ENCODE data around the gene HCFC1.

The HCFC1 gene

GRCh38 chrX:153993978-153994377 is 22.4 kb upstream of the HCFC1 start:
- H4K8ac ChIP-seq (ENCODE audit: low read depth, low read length), result no peak overlapping the region
- H3K27ac ChIP-seq (ENCODE audit: low read depth, low read length), result no peak overlapping the region
- no peaks in the 10 kb centered on the region for H3K79me1 ChIP-seq (ENCODE audit: low read length)
- H2BK12ac ChIP-seq (ENCODE audit: low read length), result no peak overlapping the region
- H3K18ac ChIP-seq (ENCODE audit: low read length), result no peak overlapping the region
- no peak overlapping the region for H2AFZ ChIP-seq (ENCODE audit: insufficient read depth, low read length, poor library complexity)
- H2AK5ac ChIP-seq (ENCODE audit: low read length), result no peak overlapping the region
- no peak overlapping the region for H4K91ac ChIP-seq (ENCODE audit: low read depth, low read length)
- H3K36me3 ChIP-seq (ENCODE audit: control insufficient read depth in 1 of 2, insufficient read depth in 2 of 2, low read length in 2 of 2), result no peaks in the 10 kb centered on the region
- no peak for DNase-seq
- H3K4me1 ChIP-seq (ENCODE audit: control insufficient read depth in 1 of 2, insufficient read depth in 2 of 2, low read length in 2 of 2), result no peaks in the 10 kb centered on the region
- H3K27me3 ChIP-seq (ENCODE audit: insufficient read depth, low read length), result no peaks in the 10 kb centered on the region
- H3K9me3 ChIP-seq (ENCODE audit: insufficient read depth, low read depth, low read length), result no peaks in the 10 kb centered on the region
- no peak overlapping the region for H3K4ac ChIP-seq (ENCODE audit: low read depth, low read length)
- no peaks in the 10 kb centered on the region for H3K79me2 ChIP-seq (ENCODE audit: control insufficient read depth, insufficient read depth, low read length, poor library complexity)
- H3K23ac ChIP-seq (ENCODE audit: low read length), result no peak overlapping the region
- no peak overlapping the region for H3K4me2 ChIP-seq (ENCODE audit: low read length)
- no peak overlapping the region for H3K9ac ChIP-seq (ENCODE audit: low read length)
- H2BK5ac ChIP-seq (ENCODE audit: low read depth, low read length, poor library complexity), result no peak overlapping the region
- H3K14ac ChIP-seq (ENCODE audit: low read length), result no peak overlapping the region
- no peak overlapping the region for H3K4me3 ChIP-seq (ENCODE audit: low read depth, low read length)
- H4K12ac ChIP-seq (ENCODE audit: low read depth, low read length), result no peak overlapping the region
- WGBS (ENCODE audit: extremely low coverage, insufficient coverage, insufficient read length), result no CpG with 5 or more reads among the region's 10 CpGs
- H2BK120ac ChIP-seq (ENCODE audit: insufficient read depth, low read length, poor library complexity), result no peak overlapping the region

GRCh38 chrX:153993079-153993478 is 21.5 kb upstream of the HCFC1 start:
- H4K8ac ChIP-seq (ENCODE audit: low read depth, low read length), result no peak overlapping the region
- H3K4me2 ChIP-seq (ENCODE audit: low read length), result no peak overlapping the region
- no peak overlapping the region for H3K23ac ChIP-seq (ENCODE audit: low read length)
- H2BK5ac ChIP-seq (ENCODE audit: low read depth, low read length, poor library complexity), result no peak overlapping the region
- no peaks in the 10 kb centered on the region for H3K4me1 ChIP-seq (ENCODE audit: control insufficient read depth in 1 of 2, insufficient read depth in 2 of 2, low read length in 2 of 2)
- no peak overlapping the region for H2AK5ac ChIP-seq (ENCODE audit: low read length)
- H4K91ac ChIP-seq (ENCODE audit: low read depth, low read length), result no peak overlapping the region
- H4K12ac ChIP-seq (ENCODE audit: low read depth, low read length), result no peak overlapping the region
- no peak overlapping the region for H3K4ac ChIP-seq (ENCODE audit: low read depth, low read length)
- no peaks in the 10 kb centered on the region for H3K79me2 ChIP-seq (ENCODE audit: control insufficient read depth, insufficient read depth, low read length, poor library complexity)
- no peaks in the 10 kb centered on the region for H3K9me3 ChIP-seq (ENCODE audit: insufficient read depth, low read depth, low read length)
- no peak for DNase-seq
- H3K36me3 ChIP-seq (ENCODE audit: control insufficient read depth in 1 of 2, insufficient read depth in 2 of 2, low read length in 2 of 2), result no peaks in the 10 kb centered on the region
- H3K27me3 ChIP-seq (ENCODE audit: insufficient read depth, low read length), result no peaks in the 10 kb centered on the region
- no peaks in the 10 kb centered on the region for H3K79me1 ChIP-seq (ENCODE audit: low read length)
- H2BK120ac ChIP-seq (ENCODE audit: insufficient read depth, low read length, poor library complexity), result no peak overlapping the region
- no peak overlapping the region for H3K14ac ChIP-seq (ENCODE audit: low read length)
- no peak overlapping the region for H3K27ac ChIP-seq (ENCODE audit: low read depth, low read length)
- no peak overlapping the region for H3K18ac ChIP-seq (ENCODE audit: low read length)
- no peak overlapping the region for H3K9ac ChIP-seq (ENCODE audit: low read length)
- no peak overlapping the region for H2AFZ ChIP-seq (ENCODE audit: insufficient read depth, low read length, poor library complexity)
- H3K4me3 ChIP-seq (ENCODE audit: low read depth, low read length), result no peak overlapping the region
- H2BK12ac ChIP-seq (ENCODE audit: low read length), result no peak overlapping the region
- WGBS (ENCODE audit: extremely low coverage, insufficient coverage, insufficient read length), result no CpG with 5 or more reads among the region's 12 CpGs

GRCh38 chrX:153992180-153992579 is 20.6 kb upstream of the HCFC1 start:
- no CpG with 5 or more reads among the region's 8 CpGs for WGBS (ENCODE audit: extremely low coverage, insufficient coverage, insufficient read length)
- Histone ChIP-seq H3K9ac (ENCODE audit: low read length) (no peak overlapping the region), H4K12ac (ENCODE audit: low read depth, low read length) (no peak overlapping the region), H3K36me3 (ENCODE audit: control insufficient read depth in 1 of 2, insufficient read depth in 2 of 2, low read length in 2 of 2) (no peaks in the 10 kb centered on the region), H2AFZ (ENCODE audit: insufficient read depth, low read length, poor library complexity) (no peak overlapping the region), H4K91ac (ENCODE audit: low read depth, low read length) (no peak overlapping the region), H3K23ac (ENCODE audit: low read length) (no peak overlapping the region), H3K27me3 (ENCODE audit: insufficient read depth, low read length) (no peaks in the 10 kb centered on the region), H2AK5ac (ENCODE audit: low read length) (no peak overlapping the region), H3K18ac (ENCODE audit: low read length) (no peak overlapping the region), H2BK5ac (ENCODE audit: low read depth, low read length, poor library complexity) (no peak overlapping the region), H2BK120ac (ENCODE audit: insufficient read depth, low read length, poor library complexity) (no peak overlapping the region), H3K4me1 (ENCODE audit: control insufficient read depth in 1 of 2, insufficient read depth in 2 of 2, low read length in 2 of 2) (no peaks in the 10 kb centered on the region), H2BK12ac (ENCODE audit: low read length) (no peak overlapping the region), H3K79me2 (ENCODE audit: control insufficient read depth, insufficient read depth, low read length, poor library complexity) (no peaks in the 10 kb centered on the region), H3K27ac (ENCODE audit: low read depth, low read length) (no peak overlapping the region), H3K4me2 (ENCODE audit: low read length) (no peak overlapping the region), H3K79me1 (ENCODE audit: low read length) (no peaks in the 10 kb centered on the region), H4K8ac (ENCODE audit: low read depth, low read length) (no peak overlapping the region), H3K14ac (ENCODE audit: low read length) (no peak overlapping the region), H3K9me3 (ENCODE audit: insufficient read depth, low read depth, low read length) (no peaks in the 10 kb centered on the region), H3K4me3 (ENCODE audit: low read depth, low read length) (no peak overlapping the region), H3K4ac (ENCODE audit: low read depth, low read length) (no peak overlapping the region)
- no peak for DNase-seq

GRCh38 chrX:153991013-153991580 is 19.5 kb upstream of the HCFC1 start:
- no peak overlapping the region for H4K8ac ChIP-seq (ENCODE audit: low read depth, low read length)
- DNase-seq, result no peak
- H3K9ac ChIP-seq (ENCODE audit: low read length), result no peak overlapping the region
- no CpG with 5 or more reads among the region's 3 CpGs for WGBS (ENCODE audit: extremely low coverage, insufficient coverage, insufficient read length)
- H3K79me2 ChIP-seq (ENCODE audit: control insufficient read depth, insufficient read depth, low read length, poor library complexity), result no peaks in the 10 kb centered on the region
- H3K36me3 ChIP-seq (ENCODE audit: control insufficient read depth in 1 of 2, insufficient read depth in 2 of 2, low read length in 2 of 2), result no peaks in the 10 kb centered on the region
- no peak overlapping the region for H2BK120ac ChIP-seq (ENCODE audit: insufficient read depth, low read length, poor library complexity)
- no peak overlapping the region for H3K18ac ChIP-seq (ENCODE audit: low read length)
- no peak overlapping the region for H4K12ac ChIP-seq (ENCODE audit: low read depth, low read length)
- no peaks in the 10 kb centered on the region for H3K79me1 ChIP-seq (ENCODE audit: low read length)
- H3K27ac ChIP-seq (ENCODE audit: low read depth, low read length), result no peak overlapping the region
- no peak overlapping the region for H2AFZ ChIP-seq (ENCODE audit: insufficient read depth, low read length, poor library complexity)
- no peak overlapping the region for H3K23ac ChIP-seq (ENCODE audit: low read length)
- no peak overlapping the region for H3K14ac ChIP-seq (ENCODE audit: low read length)
- H3K4me1 ChIP-seq (ENCODE audit: control insufficient read depth in 1 of 2, insufficient read depth in 2 of 2, low read length in 2 of 2), result no peaks in the 10 kb centered on the region
- no peak overlapping the region for H2BK12ac ChIP-seq (ENCODE audit: low read length)
- H2BK5ac ChIP-seq (ENCODE audit: low read depth, low read length, poor library complexity), result no peak overlapping the region
- H2AK5ac ChIP-seq (ENCODE audit: low read length), result no peak overlapping the region
- no peak overlapping the region for H4K91ac ChIP-seq (ENCODE audit: low read depth, low read length)
- H3K4ac ChIP-seq (ENCODE audit: low read depth, low read length), result no peak overlapping the region
- no peak overlapping the region for H3K4me2 ChIP-seq (ENCODE audit: low read length)
- no peaks in the 10 kb centered on the region for H3K9me3 ChIP-seq (ENCODE audit: insufficient read depth, low read depth, low read length)
- H3K27me3 ChIP-seq (ENCODE audit: insufficient read depth, low read length), result no peaks in the 10 kb centered on the region
- H3K4me3 ChIP-seq (ENCODE audit: low read depth, low read length), result no peak overlapping the region
